ENCODE results near the gene CA10.

DNA sequence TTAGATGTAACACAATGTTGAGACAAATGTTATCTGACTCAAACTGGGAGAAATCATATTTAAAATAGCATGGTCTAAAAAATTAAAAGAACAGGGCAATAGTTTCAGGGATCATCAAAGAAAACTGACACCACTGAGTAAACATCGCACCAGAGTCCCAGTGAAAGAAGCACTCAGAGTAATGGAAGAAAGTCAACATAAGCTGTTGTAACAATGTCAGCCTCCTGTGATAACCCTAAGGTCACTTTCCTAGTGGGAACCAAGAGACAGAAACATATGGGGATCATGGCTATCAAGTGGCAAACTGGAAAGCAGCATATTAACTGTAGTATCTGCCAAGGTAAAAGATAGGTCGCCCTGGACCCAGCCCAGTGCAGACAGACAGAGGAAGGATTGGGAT lies 160.8 kb downstream of the CA10 start:
- no peak for TF ChIP-seq CTCF (IDR thresholded peaks at IDR 0.05)
- no peak for TF ChIP-seq POLR2A (IDR thresholded peaks at IDR 0.05)
- TF ChIP-seq POLR2AphosphoS5 (IDR thresholded peaks at IDR 0.05; ENCODE audit: insufficient read depth in 1 of 2, low read depth in 1 of 2) = no peak

Data from vagina (tissue), 2 donors.